ENCODE data around the gene KDM4B. TPM values are rescaled to one million over a fixed set of nuclear protein-coding genes. Genes with fewer than 3 reads are reported as not detected.

The KDM4B gene
- total RNA-seq, 1 donor: 22.1 TPM

- H3K27me3 ChIP-seq (ENCODE audit: insufficient read depth, low read length): no peaks in the 10 kb centered on the region
- H3K9me3 ChIP-seq (ENCODE audit: low read depth, low read length): no peaks in the 10 kb centered on the region
- H3K4me2 ChIP-seq (ENCODE audit: insufficient read depth, low read length): no peak overlapping the region
- TF ChIP-seq CTCF (IDR thresholded peaks at IDR 0.05; ENCODE audit: extremely low read depth, low read depth, low read length): no peak
- H3K4me1 ChIP-seq (ENCODE audit: insufficient read depth, low read length): peaks cover 23% of the 10 kb centered on the region
- no peak overlapping the region for H3K4me3 ChIP-seq (ENCODE audit: insufficient read depth, low read length)
- peak; percentile 55 for DNase-seq (ENCODE audit: insufficient read length, low spot score, missing footprints)
- peaks cover 84% of the 10 kb centered on the region for H3K79me2 ChIP-seq (ENCODE audit: insufficient read depth, low read length)
- H2AFZ ChIP-seq (ENCODE audit: low read length): no peak overlapping the region
- H4K20me1 ChIP-seq (ENCODE audit: insufficient read depth, low read length): peaks cover 66% of the 10 kb centered on the region
- no peak overlapping the region for H3K27ac ChIP-seq (ENCODE audit: low read depth, low read length)
- H3K36me3 ChIP-seq (ENCODE audit: insufficient read depth, low read length): no peaks in the 10 kb centered on the region
Observed at GRCh38 chr19:4984438-4984990, 15.6 kb downstream of the KDM4B start.

GRCh38 chr19:4985551-4985991 is 16.7 kb downstream of the KDM4B start:
- Histone ChIP-seq H3K9me3 (ENCODE audit: low read depth, low read length) (no peaks in the 10 kb centered on the region), H2AFZ (ENCODE audit: low read length) (no peak overlapping the region), H3K27ac (ENCODE audit: low read depth, low read length) (no peak overlapping the region), H3K79me2 (ENCODE audit: insufficient read depth, low read length) (peaks cover 86% of the 10 kb centered on the region), H3K36me3 (ENCODE audit: insufficient read depth, low read length) (no peaks in the 10 kb centered on the region), H3K4me3 (ENCODE audit: insufficient read depth, low read length) (no peak overlapping the region), H3K4me2 (ENCODE audit: insufficient read depth, low read length) (no peak overlapping the region), H4K20me1 (ENCODE audit: insufficient read depth, low read length) (peaks cover 75% of the 10 kb centered on the region), H3K4me1 (ENCODE audit: insufficient read depth, low read length) (peaks cover 23% of the 10 kb centered on the region), H3K27me3 (ENCODE audit: insufficient read depth, low read length) (no peaks in the 10 kb centered on the region)
- peak; percentile 85 for DNase-seq (ENCODE audit: insufficient read length, low spot score, missing footprints)
- TF ChIP-seq CTCF (IDR thresholded peaks at IDR 0.05; ENCODE audit: extremely low read depth, low read depth, low read length): no peak

GRCh38 chr19:4986056-4986455 is 17.1 kb downstream of the KDM4B start:
- peaks cover 84% of the 10 kb centered on the region for H3K79me2 ChIP-seq (ENCODE audit: insufficient read depth, low read length)
- H3K27me3 ChIP-seq (ENCODE audit: insufficient read depth, low read length): no peaks in the 10 kb centered on the region
- peak; percentile 65 for DNase-seq (ENCODE audit: insufficient read length, low spot score, missing footprints)
- H3K36me3 ChIP-seq (ENCODE audit: insufficient read depth, low read length): no peaks in the 10 kb centered on the region
- peaks cover 23% of the 10 kb centered on the region for H3K4me1 ChIP-seq (ENCODE audit: insufficient read depth, low read length)
- TF ChIP-seq CTCF (IDR thresholded peaks at IDR 0.05; ENCODE audit: extremely low read depth, low read depth, low read length): no peak
- no peak overlapping the region for H2AFZ ChIP-seq (ENCODE audit: low read length)
- no peak overlapping the region for H3K27ac ChIP-seq (ENCODE audit: low read depth, low read length)
- H3K9me3 ChIP-seq (ENCODE audit: low read depth, low read length): no peaks in the 10 kb centered on the region
- H4K20me1 ChIP-seq (ENCODE audit: insufficient read depth, low read length): peaks cover 72% of the 10 kb centered on the region
- H3K4me2 ChIP-seq (ENCODE audit: insufficient read depth, low read length): no peak overlapping the region
- no peak overlapping the region for H3K4me3 ChIP-seq (ENCODE audit: insufficient read depth, low read length)

- Histone ChIP-seq H3K4me3 (ENCODE audit: insufficient read depth, low read length) (no peak overlapping the region), H3K9me3 (ENCODE audit: low read depth, low read length) (no peaks in the 10 kb centered on the region), H3K36me3 (ENCODE audit: insufficient read depth, low read length) (no peaks in the 10 kb centered on the region), H3K79me2 (ENCODE audit: insufficient read depth, low read length) (peaks cover 84% of the 10 kb centered on the region), H2AFZ (ENCODE audit: low read length) (no peak overlapping the region), H3K27ac (ENCODE audit: low read depth, low read length) (no peak overlapping the region), H4K20me1 (ENCODE audit: insufficient read depth, low read length) (peaks cover 68% of the 10 kb centered on the region), H3K4me2 (ENCODE audit: insufficient read depth, low read length) (no peak overlapping the region), H3K27me3 (ENCODE audit: insufficient read depth, low read length) (no peaks in the 10 kb centered on the region), H3K4me1 (ENCODE audit: insufficient read depth, low read length) (peaks cover 23% of the 10 kb centered on the region)
- DNase-seq (ENCODE audit: insufficient read length, low spot score, missing footprints): peak; percentile 73
- TF ChIP-seq CTCF (IDR thresholded peaks at IDR 0.05; ENCODE audit: extremely low read depth, low read depth, low read length): no peak
Observed at GRCh38 chr19:4986471-4986891, 17.6 kb downstream of the KDM4B start.
